ENCODE results near the gene UPK1A. TPM values are rescaled to one million over a fixed set of nuclear protein-coding genes. Genes with fewer than 3 reads are reported as not detected.

UPK1A gene
- total and polyA plus RNA-seq, 10 of the 15 experiments (the other 5 are each of a cell fraction or from before 2014, with no cell fraction given) = 0.15 to 1.9 (median 0.26) TPM; not detected in 7

GRCh38 chr19:35648017-35648961 is 18.0 kb upstream of the UPK1A start, which contains the start of gene COX6B1 (continued):
- TF ChIP-seq NR2C1 (IDR thresholded peaks at IDR 0.05) (peak; percentile 28; the same call in 1 of the 2 replicates), CEBPZ (IDR thresholded peaks at IDR 0.05; ENCODE audit: low read depth, low read length) (no peak), STAT3 (IDR thresholded peaks at IDR 0.05; ENCODE audit: low read depth, low read length) (no peak), ZNF24 (IDR thresholded peaks at IDR 0.05) (no peak), STAT1 (conservative IDR thresholded peaks at IDR 0.05) (no peak)

- Histone ChIP-seq H4K20me1 (ENCODE audit: control insufficient read depth, insufficient read depth) (no peaks in the 10 kb centered on the region; the same call in 1 of the 2 replicates), H3K4me2 (ENCODE audit: control insufficient read depth, insufficient read depth) (no peak overlapping the region; the same call in 1 of the 2 replicates), H3K27ac (ENCODE audit: control insufficient read depth, insufficient read depth) (no peak overlapping the region), H3K9me3 (replicated peaks; ENCODE audit: control insufficient read depth, insufficient read depth, low read length) (no peaks in the 10 kb centered on the region), H3K36me3 (ENCODE audit: control insufficient read depth in 2 of 2, insufficient read depth in 2 of 2, low read length in 1 of 2) (peaks cover 6 to 10% of the 10 kb centered on the region in 2 experiments; a peak in 3 of 4 replicates), H3K9ac (ENCODE audit: control insufficient read depth, insufficient read depth, low read length) (no peak overlapping the region), H2AFZ (ENCODE audit: control insufficient read depth, low read depth, low read length) (no peak overlapping the region), H3K4me3 (no peak overlapping the region), H3K79me2 (ENCODE audit: control insufficient read depth, insufficient read depth, low read length) (peaks cover 26% of the 10 kb centered on the region), H3K27me3 (replicated peaks in 1 of 2; ENCODE audit: control insufficient read depth in 2 of 2, insufficient read depth in 2 of 2, low read length in 1 of 2) (no peaks in the 10 kb centered on the region), H3K4me1 (ENCODE audit: control insufficient read depth, insufficient read depth, low read length) (peaks cover 7% of the 10 kb centered on the region; the same call in 1 of the 2 replicates)
- 85% methylated on average over 9 of the region's 9 CpGs for WGBS (ENCODE audit: insufficient coverage, insufficient replicate concordance, low lambda C conversion rate, missing lambda C conversion rate)
- POLR2A ChIA-PET = interaction anchor here (0.7 to 1.5 kb wide), 2 partner anchors 9 to 19 kb away, joined by 4 to 10 read pairs; no protein-coding TSS in a partner anchor
- CTCF ChIA-PET = no interaction called here
- intact Hi-C loops (cut with micrococcal nuclease; ENCODE audit: unreplicated experiment) (no loop called here), in situ Hi-C loops (cut with MboI) (no loop called here)
- RAD21 ChIA-PET (ENCODE audit: unreplicated experiment) = no interaction called here
- no peak for FAIRE-seq
- SMC1A ChIA-PET (ENCODE audit: uncharacterized antibody, unreplicated experiment) = no interaction called here
- no TSS peak for BruUV-seq (replicated peaks)
- no peak for DNase-seq (ENCODE audit: low read depth, low spot score)
- ATAC-seq = no peak
- no peak for TF ChIP-seq PBX3 (IDR thresholded peaks at IDR 0.05; ENCODE audit: insufficient replicate concordance, low read depth, low read length)
- TF ChIP-seq IRF5 (IDR thresholded peaks at IDR 0.05; ENCODE audit: borderline replicate concordance) = no peak
- no peak for TF ChIP-seq ZNF24 (IDR thresholded peaks at IDR 0.05)
- TF ChIP-seq SMARCA5 (IDR thresholded peaks at IDR 0.05) = no peak
- TF ChIP-seq DPF2 (IDR thresholded peaks at IDR 0.05) = no peak
- TF ChIP-seq MAX (IDR thresholded peaks at IDR 0.05; ENCODE audit: low read depth, low read length) = no peak
- no peak for TF ChIP-seq NKRF (conservative IDR thresholded peaks at IDR 0.05)
- TF ChIP-seq RELA (IDR thresholded peaks at IDR 0.05; ENCODE audit: borderline replicate concordance, partially characterized antibody) = no peak
- no peak for TF ChIP-seq RAD51 (IDR thresholded peaks at IDR 0.05)
These were observed 15.7 kb upstream of the UPK1A start for GRCh38 chr19:35650581-35650980.
